Peyer's patch (tissue), 4 donors: ENCODE results near the gene CRAMP1.

Experiments
- CTCF ChIP-seq, 6 experiments: fragments of 450-650 bp in 4 of 6; fragments of 200-600 bp in 2 of 6; sonication (generic) in 1 of 6; IDR thresholded peaks; one replicate each; pipeline ENCODE4 v1.5.1; 2017 to 2019; ENCODE audit warnings: antibody characterized with exemption in 6 of 6, mild to moderate bottlenecking in 3 of 6, moderate library complexity in 1 of 6
- POLR2A ChIP-seq, 2 donors: fragments of 450-650 bp; IDR thresholded peaks; one replicate each; pipeline ENCODE4 v1.5.1; 2017; ENCODE audit warnings: antibody characterized with exemption in 2 of 2, mild to moderate bottlenecking in 2 of 2, moderate library complexity in 2 of 2

GRCh38 chr16:1670371-1670770 lies 58.2 kb downstream of the CRAMP1 start:
- TF ChIP-seq POLR2A (IDR thresholded peaks at IDR 0.05) (no peak), CTCF (IDR thresholded peaks at IDR 0.05) (no peak)
